ENCODE data around the gene ZNF664.

ZNF664 gene

DNA sequence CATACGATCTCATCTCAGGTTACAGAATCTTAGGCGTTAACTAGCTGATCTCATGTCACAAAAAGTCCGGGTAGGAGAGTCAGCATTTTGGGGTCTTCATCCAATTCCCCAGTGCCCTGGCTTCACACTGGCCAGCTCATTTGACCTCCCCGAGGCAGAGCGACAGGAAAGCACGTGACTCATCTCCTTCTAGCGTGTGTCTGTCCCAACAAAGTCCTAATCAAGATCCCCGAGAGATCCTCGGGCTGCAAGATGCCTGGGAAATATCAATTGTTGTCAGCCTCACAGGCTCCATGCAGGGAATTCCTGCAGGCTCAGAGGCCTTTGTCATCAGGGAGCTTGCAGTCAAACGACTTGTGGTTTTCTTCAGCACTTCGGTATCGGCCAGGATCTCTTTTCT lies 57.5 kb downstream of the ZNF664 start:
- DNase-seq (ENCODE audit: low read depth in 2 of 3, low spot score in 1 of 3) = no peak

- no peak for DNase-seq (ENCODE audit: low read depth in 2 of 3, low spot score in 1 of 3)
Measured at GRCh38 chr12:124031058-124031457, 58.0 kb downstream of the ZNF664 start.

DNA sequence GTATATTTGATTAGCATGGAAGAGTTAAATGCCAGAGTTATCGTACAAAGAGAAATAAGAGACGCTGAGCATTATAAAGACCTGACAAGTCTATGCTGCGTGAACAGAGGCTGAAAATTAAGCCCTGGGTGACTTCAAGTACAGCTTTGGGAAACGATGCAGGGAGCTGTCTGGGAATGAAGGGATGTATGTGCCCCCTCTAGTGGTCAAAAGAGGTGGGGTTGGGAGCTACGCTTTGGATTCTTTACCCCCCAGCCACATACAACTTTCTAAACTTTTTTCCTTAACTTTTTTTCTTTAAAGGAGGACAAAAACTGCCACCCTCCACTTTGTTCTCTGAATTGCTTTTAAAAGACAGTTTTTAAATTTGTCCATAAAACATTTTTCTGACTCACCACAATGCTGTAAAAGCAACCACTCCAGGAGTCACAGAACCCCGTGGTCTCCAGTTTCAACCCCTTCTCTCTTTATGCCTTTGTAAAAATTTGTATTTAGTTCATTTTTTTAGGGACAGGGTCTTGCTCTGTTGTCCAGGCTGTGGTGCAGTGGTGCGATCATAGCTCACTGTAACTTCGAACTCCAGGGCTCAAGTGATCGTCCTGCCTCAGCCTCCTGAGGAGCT lies 59.4 kb downstream of the ZNF664 start:
- peak in 1 of 3 donors; percentile 32 for DNase-seq (ENCODE audit: low read depth in 2 of 3, low spot score in 1 of 3)

DNA sequence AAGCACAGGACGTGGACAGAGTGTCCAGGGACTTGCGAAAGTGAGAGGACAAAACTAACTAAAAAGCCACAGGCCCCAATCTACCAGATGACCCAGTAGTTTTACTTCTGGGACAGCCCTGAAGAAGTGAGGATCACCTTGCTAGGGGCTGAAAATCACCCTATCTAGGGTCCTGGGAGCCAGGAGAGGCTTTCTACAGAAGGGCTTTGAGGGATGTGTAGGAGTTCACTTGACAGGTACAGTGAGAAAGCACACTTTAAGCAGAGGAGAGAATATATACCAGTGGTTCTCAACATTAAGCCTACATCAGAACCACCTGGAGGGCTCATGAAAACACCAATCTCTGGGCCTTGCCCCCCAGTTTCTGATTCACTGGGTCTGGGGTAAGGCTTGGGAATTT lies 60.8 kb downstream of the ZNF664 start:
- no peak for DNase-seq (ENCODE audit: low read depth in 2 of 3, low spot score in 1 of 3)

DNA sequence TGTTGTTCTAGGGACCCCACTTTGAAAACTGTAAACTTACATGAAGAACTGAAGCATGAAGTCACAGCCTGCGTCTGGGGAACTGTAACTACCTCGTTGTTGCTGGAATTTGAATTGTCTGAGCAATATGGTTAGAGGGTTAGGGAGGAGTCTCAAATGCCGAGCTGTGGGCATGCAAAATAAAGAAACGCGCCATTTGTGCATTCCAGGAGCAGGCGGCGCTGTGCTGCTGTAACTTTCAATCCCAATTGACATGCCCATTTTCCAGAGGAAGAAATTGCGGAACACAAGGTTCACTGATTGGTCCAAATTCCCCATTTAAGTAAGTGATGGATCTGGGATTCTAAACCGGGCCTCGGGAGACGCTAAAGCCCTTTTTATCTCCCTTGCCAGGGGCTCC lies 61.3 kb downstream of the ZNF664 start:
- no peak for DNase-seq (ENCODE audit: low read depth in 2 of 3, low spot score in 1 of 3)

DNA sequence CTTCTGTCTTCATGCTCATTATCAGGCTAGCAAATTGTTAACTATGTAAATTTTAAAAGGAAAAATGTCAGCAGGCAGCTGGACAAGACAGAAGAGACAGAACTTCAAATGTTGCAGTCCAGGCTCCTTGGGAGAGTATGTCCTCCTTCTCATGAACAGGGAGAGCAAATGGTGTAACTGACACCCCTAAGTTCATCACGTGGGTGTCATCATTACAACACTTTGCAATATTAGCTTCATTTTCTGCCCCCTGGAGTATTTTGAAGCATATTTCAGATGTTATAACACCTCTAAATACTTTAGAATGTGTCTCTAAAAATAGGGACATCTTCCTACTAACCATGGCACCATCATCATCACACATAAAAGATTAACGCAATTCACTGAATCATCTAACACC lies 62.1 kb downstream of the ZNF664 start:
- DNase-seq (ENCODE audit: low read depth in 2 of 3, low spot score in 1 of 3) = no peak

- no peak for DNase-seq (ENCODE audit: low read depth in 2 of 3, low spot score in 1 of 3)
Measured at GRCh38 chr12:124036171-124036598, 63.2 kb downstream of the ZNF664 start.

DNA sequence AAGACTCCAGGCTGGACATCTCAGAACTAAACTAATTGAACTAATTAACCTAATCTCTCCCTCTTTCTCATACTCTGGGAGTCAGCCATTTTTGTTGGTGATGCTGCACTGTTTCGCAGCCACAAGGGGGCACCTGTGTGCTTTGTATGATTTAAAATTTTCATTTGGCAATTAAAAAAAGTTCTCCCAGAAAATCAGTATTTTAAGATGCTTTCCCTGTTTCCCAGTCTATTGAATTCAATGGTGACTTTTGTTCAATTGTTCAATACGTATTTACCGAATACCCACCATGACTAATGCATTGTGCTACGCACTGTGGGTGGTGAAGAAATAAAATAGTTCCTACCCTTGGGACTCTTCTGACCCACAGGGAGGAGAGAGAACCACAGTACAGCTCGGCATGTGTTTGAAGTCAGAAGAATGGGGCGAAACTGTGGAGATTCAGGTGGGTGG lies 63.7 kb downstream of the ZNF664 start:
- DNase-seq (ENCODE audit: low read depth in 2 of 3, low spot score in 1 of 3) = peak in 2 of 3 donors; percentile 12 to 42

DNA sequence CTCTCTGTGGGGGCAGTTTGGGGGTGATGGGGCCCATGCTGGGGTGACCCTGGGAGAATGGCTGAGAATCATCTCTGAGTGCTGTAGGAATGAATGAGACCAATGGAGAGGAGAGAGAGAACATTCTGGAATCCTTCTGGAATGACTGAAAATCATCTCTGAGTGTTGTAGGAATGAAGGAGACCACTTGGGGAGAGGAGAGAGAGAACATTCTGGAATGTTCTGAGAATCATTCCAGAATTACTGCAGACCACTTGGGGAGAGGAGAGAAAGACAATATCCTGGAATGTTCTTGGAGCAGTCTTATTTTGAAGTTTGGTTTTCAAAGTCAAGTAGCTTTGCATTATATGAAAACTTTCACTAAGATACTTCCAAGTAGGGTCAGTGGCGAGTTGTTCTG lies 64.3 kb downstream of the ZNF664 start:
- DNase-seq (ENCODE audit: low read depth in 2 of 3, low spot score in 1 of 3) = no peak

DNA sequence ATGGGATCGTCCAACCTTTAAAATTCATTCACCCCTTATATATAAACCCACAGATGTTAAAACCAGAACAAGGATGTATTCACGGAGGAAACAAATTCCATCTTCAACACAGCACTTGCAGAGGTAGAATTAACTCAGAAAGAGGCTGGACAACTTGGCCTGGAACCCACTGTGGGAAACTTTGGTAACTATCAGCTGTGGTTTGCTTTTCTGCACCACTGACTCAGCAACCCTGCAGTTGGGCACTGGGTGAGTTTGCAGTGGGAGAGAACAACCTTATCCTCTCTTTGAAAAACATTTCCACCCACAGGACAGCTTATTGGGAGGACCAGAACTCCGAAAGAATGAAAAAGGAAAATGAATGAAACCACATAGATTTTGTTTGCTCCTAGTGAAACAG lies 66.3 kb downstream of the ZNF664 start:
- no peak for DNase-seq (ENCODE audit: low read depth in 2 of 3, low spot score in 1 of 3)

GRCh38 chr12:124040291-124040690 lies 67.3 kb downstream of the ZNF664 start:
- DNase-seq (ENCODE audit: low read depth in 2 of 3, low spot score in 1 of 3) = no peak

GRCh38 chr12:124040737-124041136 lies 67.7 kb downstream of the ZNF664 start:
- no peak for DNase-seq (ENCODE audit: low read depth in 2 of 3, low spot score in 1 of 3)

DNA sequence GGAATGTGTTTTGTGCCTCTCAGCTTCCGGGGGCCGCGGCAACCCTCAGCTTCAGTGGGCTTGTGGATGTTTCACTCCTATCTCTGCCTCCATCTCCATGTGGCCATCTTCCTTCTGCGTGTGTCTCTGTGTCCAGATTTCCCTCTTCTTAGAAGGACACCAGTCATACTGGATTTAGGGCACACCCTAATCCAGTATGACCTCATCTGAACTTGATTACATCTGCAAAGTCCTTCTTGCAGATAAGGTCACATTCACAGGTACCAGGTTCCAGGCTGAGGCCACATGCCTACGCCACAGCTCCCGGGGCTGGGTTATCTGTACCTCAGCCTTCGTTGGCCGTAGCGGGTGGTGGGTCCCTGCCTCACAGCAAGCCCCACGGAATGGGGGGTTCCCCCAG lies 68.9 kb downstream of the ZNF664 start:
- no peak for DNase-seq (ENCODE audit: low read depth in 2 of 3, low spot score in 1 of 3)

GRCh38 chr12:124044021-124044420 lies 71.0 kb downstream of the ZNF664 start:
- DNase-seq (ENCODE audit: low read depth in 2 of 3, low spot score in 1 of 3) = no peak

- no peak for DNase-seq (ENCODE audit: low read depth in 2 of 3, low spot score in 1 of 3)
Measured at GRCh38 chr12:124044809-124045321, 71.8 kb downstream of the ZNF664 start.

GRCh38 chr12:124045671-124046455 lies 72.8 kb downstream of the ZNF664 start:
- DNase-seq (ENCODE audit: low read depth in 2 of 3, low spot score in 1 of 3) = no peak

- DNase-seq (ENCODE audit: low read depth in 2 of 3, low spot score in 1 of 3) = no peak
Measured at GRCh38 chr12:124046456-124046740, 73.4 kb downstream of the ZNF664 start.

DNA sequence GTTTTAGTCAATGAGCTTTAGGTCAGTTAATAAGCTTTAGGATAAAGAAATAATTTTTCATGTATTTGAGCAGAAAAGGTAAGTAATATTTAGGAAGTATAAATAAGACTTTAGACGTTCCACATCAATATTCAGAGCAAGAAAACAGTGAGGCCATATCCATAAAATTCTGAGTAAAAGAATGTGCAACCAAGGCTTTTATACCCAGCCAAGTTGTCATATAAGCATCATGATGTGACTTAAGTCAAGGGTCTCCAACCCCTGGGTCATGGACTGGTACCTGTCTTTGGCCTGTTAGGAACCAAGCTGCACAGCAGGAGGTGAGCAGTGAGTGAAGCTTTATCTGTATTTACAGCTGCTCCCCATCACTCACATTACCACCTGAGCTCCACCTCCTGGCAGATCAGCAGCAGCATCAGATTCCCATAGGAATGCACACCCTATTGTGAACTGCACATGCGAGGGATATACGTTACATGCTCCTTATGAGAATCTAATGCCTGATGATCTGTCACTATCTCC lies 74.1 kb downstream of the ZNF664 start:
- no peak for DNase-seq (ENCODE audit: low read depth in 2 of 3, low spot score in 1 of 3)

DNA sequence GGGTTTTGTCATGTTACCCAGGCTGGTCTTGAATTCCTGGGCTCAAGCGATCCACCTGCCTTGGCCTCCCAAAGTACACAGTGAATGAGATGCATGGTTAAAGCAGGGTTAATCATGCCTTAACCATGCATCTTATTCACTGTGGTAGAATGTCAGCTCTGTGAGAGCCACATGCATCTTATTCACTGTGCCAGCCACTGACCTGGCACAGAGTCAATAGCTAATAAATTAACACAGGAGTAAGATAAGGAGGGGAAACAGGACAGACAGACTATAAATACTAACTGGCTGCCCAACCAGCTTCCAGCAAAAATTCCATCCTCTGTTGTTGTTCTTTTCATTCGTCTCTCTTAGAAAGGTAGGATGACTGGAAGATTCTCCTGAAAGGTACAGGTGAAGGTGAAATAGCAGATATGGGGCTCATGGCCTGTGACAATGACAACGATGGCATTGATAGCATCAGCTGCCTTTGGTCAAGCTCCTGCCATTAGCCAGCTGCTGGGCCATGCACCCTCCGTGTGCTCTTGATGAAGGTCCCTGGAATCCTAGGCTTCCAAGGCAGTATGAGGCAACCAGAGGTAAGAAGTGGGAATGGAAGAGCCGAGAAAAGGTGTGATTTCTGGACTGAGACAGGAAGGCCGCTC lies 76.6 kb downstream of the ZNF664 start:
- no peak for DNase-seq (ENCODE audit: low read depth in 2 of 3, low spot score in 1 of 3)

DNA sequence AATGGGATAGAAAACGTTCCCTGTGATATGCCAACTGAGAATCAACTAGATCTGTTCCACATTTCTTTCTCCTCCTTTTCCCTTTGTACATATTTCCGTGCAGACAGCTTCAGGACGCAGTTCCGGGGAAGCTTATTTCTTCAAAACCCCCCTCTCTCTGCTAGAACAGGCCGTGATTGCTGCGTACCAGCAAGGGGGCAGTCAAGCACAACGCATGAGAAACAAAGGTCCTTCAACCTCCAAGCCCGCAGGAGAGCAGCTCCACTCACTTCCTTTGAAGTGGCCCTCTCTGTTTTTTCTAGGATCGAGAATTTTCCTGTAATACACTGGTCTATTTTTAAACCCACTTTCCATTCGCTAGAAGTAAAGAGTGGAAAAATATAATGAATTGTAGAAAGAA lies 80.8 kb downstream of the ZNF664 start:
- no peak for DNase-seq (ENCODE audit: low read depth in 2 of 3, low spot score in 1 of 3)

- DNase-seq (ENCODE audit: low read depth in 2 of 3, low spot score in 1 of 3) = no peak
Measured at GRCh38 chr12:124055066-124055465, 82.1 kb downstream of the ZNF664 start.

GRCh38 chr12:124057691-124058090 lies 84.7 kb downstream of the ZNF664 start:
- DNase-seq (ENCODE audit: low read depth in 2 of 3, low spot score in 1 of 3) = no peak
